NCI-H146 (cell line): ENCODE measurements around the gene VPS13A.
"Not testable (repeated sequence)": the region's sequence is repeated elsewhere in the genome, so short reads cannot be mapped to it uniquely, and the experiment has no call there.

Source experiments
- DNase-seq: peaks from one replicate; lab custom pipeline; 2025; lab: John Stamatoyannopoulos, UW

The VPS13A gene

GRCh38 chr9:77424993-77425392 lies 247.7 kb downstream of the VPS13A start:
- no peak for DNase-seq

GRCh38 chr9:77426712-77427111 lies 249.4 kb downstream of the VPS13A start:
- no peak for DNase-seq

GRCh38 chr9:77427256-77427927 lies 250.1 kb downstream of the VPS13A start:
- DNase-seq, result no peak

DNA sequence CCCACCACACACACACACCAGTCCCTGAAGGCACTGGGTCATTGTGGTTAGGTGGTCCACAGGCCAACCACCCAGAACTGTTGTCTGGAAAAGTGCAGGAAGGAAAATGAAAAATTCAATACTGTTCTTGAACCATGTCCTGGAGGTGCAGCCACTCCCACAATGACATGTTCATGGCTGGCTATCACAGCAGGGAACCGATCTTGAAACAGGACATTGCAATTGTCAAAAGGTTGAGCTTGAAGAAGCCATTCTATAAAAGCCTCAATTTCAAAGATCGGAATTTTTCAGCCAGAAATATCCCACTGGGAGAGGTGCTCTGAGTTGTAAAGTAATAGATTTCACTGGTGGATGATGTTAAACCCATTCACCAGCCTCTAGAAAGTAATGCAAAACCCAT lies 252.6 kb downstream of the VPS13A start:
- no peak for DNase-seq

DNA sequence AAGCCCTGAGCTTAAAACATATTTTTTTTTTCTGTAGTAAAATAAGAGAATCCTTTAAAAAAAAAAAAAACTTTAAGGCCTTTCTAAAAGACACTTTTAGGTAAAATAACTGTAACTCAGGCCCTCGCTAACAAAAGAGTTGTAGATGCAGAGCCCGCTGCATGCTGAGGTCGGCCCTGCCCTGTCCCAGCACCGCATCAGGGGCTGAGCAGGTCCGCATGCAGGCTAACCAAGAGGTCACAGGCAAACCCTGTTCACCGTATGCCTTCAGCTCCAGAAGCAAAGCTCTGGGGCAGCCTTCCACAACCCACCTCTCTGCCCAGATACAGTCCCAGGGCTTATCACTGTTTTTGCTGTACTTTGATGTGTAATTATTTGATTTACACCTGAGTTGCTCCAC lies 254.7 kb downstream of the VPS13A start:
- DNase-seq, result no peak

DNA sequence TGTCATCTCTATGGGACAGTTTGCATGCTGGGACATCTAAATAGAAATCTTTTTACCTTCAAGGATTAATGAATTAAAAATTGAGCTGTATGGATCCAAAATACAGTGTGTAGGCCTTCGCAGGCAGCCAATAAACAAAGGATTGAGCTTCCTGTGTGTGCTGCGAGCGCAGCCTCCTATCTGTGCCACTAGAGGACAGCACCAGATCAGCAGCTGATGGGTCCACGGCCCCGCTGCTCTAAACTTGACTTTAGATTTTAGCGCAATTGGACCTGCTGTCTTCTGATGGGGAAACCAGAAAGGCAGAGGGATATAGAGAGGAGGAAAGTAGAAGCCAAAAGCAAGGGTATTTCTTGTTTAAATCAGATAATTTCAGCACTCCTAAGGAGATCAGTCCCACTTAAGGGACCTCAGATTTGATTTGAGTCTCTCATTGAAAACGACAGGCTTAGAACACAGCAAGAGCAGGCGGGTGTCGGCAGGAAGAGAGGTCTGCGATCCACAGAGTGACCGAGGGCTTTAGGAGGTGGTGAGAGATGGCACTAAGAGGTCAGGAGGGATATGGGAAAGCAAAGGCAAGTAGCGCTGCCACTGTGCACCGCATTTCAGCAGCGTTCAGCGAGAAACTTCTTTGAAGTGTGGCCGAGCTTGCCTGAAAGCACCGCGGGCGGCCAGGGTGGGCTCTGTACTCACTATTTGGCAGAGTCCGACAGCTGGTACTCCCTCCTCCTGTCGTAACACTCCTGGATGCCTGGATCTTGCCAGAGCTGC lies 256.5 kb downstream of the VPS13A start:
- DNase-seq, result peak; percentile 40

- DNase-seq, result no peak
Measured at GRCh38 chr9:77435277-77435676, 257.9 kb downstream of the VPS13A start.

DNA sequence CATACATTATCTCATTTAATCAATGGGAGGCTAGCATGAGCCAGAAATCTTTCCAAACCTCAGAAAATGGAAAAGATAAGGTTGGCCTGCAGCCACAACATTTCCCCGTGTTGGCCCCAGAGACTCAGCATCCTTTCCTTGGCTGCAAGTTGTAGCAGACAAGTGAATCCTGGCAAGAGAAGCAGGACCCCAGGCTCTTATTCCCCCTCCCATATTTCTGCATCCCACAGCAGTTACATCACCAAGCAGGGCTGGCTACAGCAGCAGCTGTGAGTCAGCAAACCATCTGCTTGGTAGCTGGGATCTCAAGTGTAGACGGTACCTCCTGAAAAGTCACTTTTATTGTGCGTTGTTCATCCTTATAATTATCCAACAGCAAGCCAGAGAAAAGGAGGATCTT lies 258.4 kb downstream of the VPS13A start:
- no peak for DNase-seq

GRCh38 chr9:77438653-77439052 lies 261.3 kb downstream of the VPS13A start:
- DNase-seq, result no peak

DNA sequence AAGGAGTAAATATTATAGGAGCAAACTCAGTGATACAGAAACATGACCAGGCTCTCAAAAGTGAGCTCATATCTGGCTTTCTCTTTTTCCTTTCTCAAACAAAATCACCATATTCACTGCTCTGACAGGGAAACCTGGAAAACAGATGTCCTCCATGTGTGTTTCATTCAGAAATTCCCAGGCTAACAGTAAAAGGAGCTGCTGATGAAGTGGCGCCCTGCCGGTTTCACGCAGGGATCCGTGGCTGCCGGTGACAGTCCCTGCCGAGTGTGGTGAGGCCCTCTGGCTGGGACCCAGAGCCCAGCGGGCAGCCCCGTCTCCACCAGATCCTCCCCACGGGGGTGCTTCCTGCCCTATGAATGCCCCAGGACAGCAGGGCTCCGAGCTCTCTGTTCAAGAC lies 262.7 kb downstream of the VPS13A start:
- DNase-seq, result peak; percentile 89

DNA sequence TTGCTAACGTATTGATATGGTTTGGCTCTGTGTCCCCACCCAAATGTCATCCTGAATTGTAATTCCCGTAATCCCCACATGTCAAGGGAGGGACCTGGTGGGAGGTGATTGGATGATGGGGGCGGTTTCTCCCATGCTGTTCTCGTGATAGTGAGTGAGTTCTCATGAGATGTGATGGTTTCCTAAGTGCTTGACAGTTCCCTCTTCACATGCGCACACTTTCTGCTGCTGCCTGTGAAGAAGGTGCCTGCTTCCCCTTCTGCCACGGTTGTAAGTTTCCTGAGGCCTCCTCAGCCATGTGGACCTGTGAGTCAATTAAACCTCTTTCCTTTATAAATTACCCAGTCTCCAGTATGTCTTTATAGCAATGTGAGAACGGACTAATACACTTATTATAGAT lies 263.8 kb downstream of the VPS13A start:
- not testable (repeated sequence) for DNase-seq

GRCh38 chr9:77442436-77442835 lies 265.1 kb downstream of the VPS13A start:
- no peak for DNase-seq

- DNase-seq, result no peak
Measured at GRCh38 chr9:77447646-77448045, 270.3 kb downstream of the VPS13A start.

- DNase-seq, result no peak
Measured at GRCh38 chr9:77449240-77450084, 272.1 kb downstream of the VPS13A start.

GRCh38 chr9:77450085-77450475 lies 272.7 kb downstream of the VPS13A start:
- DNase-seq, result no peak

DNA sequence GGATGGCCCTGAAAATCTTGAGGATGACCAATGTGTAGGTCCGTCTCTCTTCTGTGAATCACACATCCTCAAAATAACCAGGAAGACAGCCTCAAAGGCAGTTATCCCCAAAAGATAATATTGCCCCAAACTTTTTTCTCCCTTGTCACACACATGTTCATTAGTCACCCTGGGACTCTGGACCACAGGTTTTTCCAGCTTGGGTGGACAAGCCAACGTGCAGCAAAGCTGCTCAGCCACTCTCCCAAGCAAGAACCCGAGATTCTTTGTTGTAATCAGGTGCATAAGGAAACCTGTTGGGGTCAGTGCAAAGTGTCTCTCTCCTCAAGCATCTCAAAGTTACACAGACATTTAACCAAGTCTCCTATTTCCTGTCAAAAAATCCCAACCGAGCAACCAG lies 274.2 kb downstream of the VPS13A start:
- DNase-seq, result no peak

GRCh38 chr9:77453825-77454647 lies 276.7 kb downstream of the VPS13A start:
- DNase-seq, result no peak

GRCh38 chr9:77454663-77455062 lies 277.3 kb downstream of the VPS13A start:
- DNase-seq, result no peak

DNA sequence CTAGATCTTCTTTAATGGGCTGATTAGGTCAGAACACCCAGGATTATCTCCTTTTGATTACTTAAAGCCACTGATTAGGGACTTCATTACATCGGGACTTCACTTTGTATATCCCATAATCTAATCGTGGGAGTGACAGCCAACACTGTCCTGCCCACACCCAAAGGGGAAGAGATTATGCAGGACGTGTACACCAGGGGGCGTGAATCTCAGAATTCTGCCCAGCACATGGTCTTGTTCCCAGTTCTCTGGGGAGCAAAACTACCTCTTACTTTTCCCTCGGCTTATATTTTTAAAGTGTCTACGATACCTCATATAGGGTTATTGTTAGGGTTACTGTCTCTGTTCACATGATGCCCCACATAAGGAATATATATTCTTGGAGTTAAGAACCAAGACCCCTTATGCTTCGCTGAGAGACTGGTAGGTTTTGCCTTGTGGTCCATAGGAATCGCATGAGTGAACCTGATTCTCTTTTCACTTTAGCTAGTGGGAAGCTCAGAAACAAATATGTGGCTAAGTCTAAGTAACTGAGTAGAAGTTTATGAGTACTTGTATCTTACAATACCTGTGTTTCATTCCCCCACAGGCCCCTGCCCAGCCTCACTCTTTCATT lies 278.1 kb downstream of the VPS13A start:
- peak; percentile 16 for DNase-seq

DNA sequence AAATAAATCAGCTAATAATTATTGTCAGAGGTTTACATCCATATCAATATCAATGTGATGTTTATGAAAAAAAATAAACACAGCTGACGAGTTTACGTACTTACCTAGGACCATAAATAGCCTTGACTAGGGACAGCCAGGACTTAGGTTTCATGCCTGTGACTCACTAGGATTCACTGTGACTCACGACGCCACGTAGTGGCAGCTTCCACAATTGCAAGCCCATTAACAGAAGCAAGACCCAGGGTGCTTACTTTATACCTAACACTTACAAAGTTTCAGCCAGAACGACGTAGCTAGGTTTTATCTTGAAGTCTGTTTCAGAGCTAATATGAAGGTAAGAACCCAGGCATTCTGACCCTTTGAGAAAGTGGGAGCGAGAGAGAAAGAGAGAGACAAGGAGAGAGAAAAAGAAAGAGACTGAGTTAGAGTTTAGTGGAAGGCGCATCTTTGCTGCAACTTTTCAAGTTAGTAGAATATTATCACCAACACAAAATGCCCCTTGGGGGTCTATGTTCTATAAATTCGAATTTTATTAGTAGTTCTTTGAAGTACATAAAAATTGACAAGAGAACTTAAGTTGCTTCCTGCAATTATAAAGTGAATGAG lies 279.6 kb downstream of the VPS13A start:
- DNase-seq, result peak; percentile 56
